GM12891 (cell line): Measurements from ENCODE around the gene DDX31.

ENCODE experiments used
- POLR2AphosphoS5 ChIP-seq: IDR thresholded peaks from 2 replicates; pipeline ENCODE4 v1.6.1; 2011; ENCODE audit warnings: low read depth, low read length, control low read depth
- SPI1 ChIP-seq: IDR thresholded peaks from 2 replicates; pipeline ENCODE4 v1.6.1; 2011; ENCODE audit warnings: low read depth, low read length, control low read depth
- TAF1 ChIP-seq: IDR thresholded peaks from 2 replicates; pipeline ENCODE4 v1.6.1; 2011; ENCODE audit warnings: low read depth, low read length, control low read depth

- TF ChIP-seq POLR2AphosphoS5 (no peak), SPI1 (no peak), TAF1 (no peak)
These were observed 43.5 kb downstream of the DDX31 start for GRCh38 chr9:132626285-132626684.
